ENCODE data around the gene TAF1C.

- TF ChIP-seq CTCF (IDR thresholded peaks at IDR 0.05) (no peak), POLR2A (IDR thresholded peaks at IDR 0.05) (no peak)
These were observed 12.2 kb upstream of the TAF1C start for GRCh38 chr16:84199097-84199496.
